ENCODE results near the gene C1QTNF7.

C1QTNF7 gene

GRCh38 chr4:15427701-15428100 lies at the start of gene C1QTNF7:
Gene C1QTNF7, plus strand, starts transcription at chr4:15428033. Its CDS starts 7,711 bp downstream, at chr4:15435744.
- no peak for DNase-seq

- no peak for DNase-seq
Measured at GRCh38 chr4:15378062-15378461, 49.8 kb upstream of the C1QTNF7 start.

GRCh38 chr4:15378493-15378892 lies 49.3 kb upstream of the C1QTNF7 start:
- no peak for DNase-seq

- DNase-seq = no peak
Measured at GRCh38 chr4:15381806-15382338, 46.0 kb upstream of the C1QTNF7 start.

GRCh38 chr4:15382669-15383273 lies 45.1 kb upstream of the C1QTNF7 start:
- no peak for DNase-seq

- DNase-seq = no peak
Measured at GRCh38 chr4:15385515-15385914, 42.3 kb upstream of the C1QTNF7 start.

DNA sequence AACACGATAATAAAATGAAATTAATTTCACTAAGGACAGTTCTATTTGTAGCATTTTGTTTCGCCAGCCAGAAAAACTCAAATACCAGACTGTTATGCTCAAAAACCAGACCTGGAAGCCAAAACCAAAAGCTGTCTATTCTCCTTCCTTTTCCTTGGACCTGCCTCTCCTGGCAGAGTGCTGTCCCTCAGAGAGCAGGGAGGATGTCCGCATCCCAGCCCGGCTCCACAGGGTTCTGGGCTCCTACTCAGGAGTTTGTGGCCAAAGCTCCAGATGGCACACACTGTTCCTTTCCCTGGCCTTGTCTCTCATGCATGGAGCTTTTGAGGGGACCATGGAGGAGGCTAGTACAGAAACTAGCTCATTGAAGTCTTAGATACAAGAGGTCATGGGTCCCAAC lies 41.9 kb upstream of the C1QTNF7 start:
- no peak for DNase-seq

DNA sequence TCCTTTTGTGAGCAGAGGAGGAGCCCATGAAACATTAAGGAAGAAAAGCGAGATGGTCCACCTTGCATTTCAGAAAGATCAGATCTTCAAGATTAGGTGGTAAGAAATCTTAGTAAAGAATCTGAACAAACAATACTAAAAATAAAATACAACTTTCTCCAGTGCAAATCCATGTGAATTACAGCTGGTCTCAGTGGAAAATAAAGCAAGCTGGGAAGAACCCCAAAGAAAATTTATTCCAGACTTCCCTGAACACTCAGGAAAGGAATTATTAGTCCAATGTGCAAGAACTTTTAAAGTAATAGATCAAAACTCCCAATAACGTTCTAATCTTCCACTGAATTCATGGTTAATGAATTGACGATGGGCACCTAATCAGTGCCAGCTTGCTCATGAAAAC lies 37.3 kb upstream of the C1QTNF7 start:
- no peak for DNase-seq

GRCh38 chr4:15392053-15392805 lies 35.6 kb upstream of the C1QTNF7 start:
- no peak for DNase-seq

- no peak for DNase-seq
Measured at GRCh38 chr4:15395311-15395710, 32.5 kb upstream of the C1QTNF7 start.

- peak; percentile 57 for DNase-seq
Measured at GRCh38 chr4:15396157-15396800, 31.6 kb upstream of the C1QTNF7 start.

- no peak for DNase-seq
Measured at GRCh38 chr4:15398001-15398400, 29.8 kb upstream of the C1QTNF7 start.

DNA sequence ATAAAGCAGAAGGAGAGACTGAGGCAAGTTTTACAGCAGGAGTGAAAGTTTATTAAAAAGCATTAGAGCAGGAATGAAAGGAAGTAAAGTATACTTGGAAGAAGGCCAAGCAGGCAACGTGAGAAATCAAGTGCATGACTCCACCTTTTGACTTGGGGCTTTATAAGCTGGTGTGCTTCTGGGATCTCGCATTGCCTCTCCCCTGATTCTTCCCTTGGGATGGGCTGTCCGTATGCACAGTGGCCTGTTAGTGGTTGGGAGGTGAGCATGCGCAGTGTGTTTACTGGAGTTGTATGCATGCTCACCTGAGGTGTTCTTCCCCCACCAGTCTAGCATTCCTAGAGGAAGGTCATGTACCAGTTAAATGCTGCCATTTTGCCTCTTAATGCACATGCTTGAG lies 29.1 kb upstream of the C1QTNF7 start:
- no peak for DNase-seq

- no peak for DNase-seq
Measured at GRCh38 chr4:15400226-15400625, 27.6 kb upstream of the C1QTNF7 start.

GRCh38 chr4:15400981-15401671 lies 26.7 kb upstream of the C1QTNF7 start:
- DNase-seq = no peak

GRCh38 chr4:15402146-15402545 lies 25.7 kb upstream of the C1QTNF7 start:
- no peak for DNase-seq

DNA sequence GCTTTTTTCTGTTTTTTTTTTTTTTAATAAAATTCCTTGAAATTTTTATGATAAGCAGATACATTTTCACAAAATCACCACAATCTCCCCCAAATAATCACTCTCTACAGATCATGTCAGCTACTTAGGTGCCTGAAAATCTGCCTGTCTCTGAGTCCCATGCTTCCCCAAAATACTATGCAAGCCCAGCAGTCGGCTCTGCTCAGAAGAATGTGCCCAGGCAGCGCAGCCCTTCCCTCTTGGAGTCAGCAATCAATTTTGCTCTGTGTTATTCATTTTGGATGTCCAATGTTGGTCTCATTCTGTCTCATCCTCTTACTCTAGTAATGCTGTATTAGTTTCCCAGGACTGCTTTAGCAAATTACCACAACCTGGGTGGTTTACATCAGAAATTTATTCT lies 24.9 kb upstream of the C1QTNF7 start:
- no peak for DNase-seq

DNA sequence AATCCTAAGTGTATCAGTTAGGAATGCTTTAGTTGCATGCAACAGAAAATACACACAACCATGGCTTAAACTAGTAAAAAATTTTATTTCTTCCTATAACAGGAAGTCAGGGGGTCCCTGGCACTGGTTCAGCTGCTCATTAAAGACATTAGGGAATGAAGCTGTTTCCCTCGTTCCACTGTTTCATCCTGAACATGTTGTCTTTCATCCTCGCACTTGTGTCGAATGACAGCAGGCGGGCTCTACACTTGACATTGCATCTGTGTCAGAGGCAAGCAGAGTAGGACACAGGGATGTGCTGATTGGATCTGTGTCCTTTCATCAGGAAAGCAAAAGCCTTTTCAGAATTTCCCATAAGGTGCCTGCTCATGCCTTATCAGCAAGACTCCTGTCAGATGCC lies 22.8 kb upstream of the C1QTNF7 start:
- no peak for DNase-seq

DNA sequence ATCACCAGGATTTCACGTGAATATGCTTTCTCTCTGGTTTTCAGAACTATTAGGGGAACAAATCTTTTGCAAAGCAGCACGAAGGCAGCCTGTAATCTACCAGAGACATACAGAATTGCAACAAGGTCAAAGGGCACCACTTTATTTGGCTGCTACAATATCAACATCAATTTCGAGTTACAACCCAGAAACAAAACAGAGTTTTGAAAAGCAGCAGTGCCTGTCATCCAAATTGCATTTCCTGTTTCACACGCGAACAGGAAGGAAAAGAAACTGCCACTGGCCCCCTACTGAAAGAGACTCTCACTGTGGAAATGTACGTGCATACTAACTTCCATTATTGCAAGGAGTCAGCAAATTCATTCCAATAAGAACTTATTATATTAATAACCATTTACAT lies 17.1 kb upstream of the C1QTNF7 start:
- no peak for DNase-seq

DNA sequence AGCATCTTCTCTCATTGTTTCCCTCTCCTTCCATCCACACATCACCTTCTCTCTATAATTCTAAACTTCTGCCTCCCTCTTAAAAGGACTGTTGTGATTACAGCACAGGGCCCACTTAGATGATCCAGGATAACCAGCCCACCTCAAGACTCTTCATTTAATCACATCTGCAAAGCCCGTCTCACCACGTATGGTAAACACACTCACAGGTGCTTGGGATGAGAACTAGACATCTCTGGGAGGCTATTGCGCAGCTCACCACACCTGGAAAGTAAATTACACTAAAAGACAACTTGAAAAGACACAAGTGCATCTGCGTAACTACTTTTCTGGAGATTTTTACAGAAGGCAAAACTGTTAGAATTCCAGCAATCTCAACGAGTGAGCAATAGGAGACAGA lies 15.4 kb upstream of the C1QTNF7 start:
- DNase-seq = no peak

GRCh38 chr4:15413010-15413622 lies 14.7 kb upstream of the C1QTNF7 start:
- DNase-seq = no peak

DNA sequence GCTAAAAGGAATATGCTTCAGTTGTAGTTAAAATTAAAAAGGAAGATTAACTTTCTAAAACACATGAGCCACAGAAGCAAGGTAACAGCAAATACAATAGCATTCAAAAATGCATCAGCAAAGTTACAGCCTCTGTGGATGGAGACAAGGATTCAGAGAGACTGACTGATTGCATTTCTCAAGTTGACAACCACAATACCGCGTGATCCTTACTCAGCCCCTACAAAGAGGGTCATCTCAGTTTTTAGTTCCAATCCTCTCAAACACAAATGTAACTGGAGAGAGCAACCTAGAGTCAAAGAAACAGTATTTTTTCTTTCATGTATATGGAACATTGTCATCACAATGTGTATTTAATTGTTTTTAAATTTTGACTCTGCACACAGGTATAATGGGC lies 14.2 kb upstream of the C1QTNF7 start:
- DNase-seq = no peak

- peak; percentile 48 for DNase-seq
Measured at GRCh38 chr4:15414551-15415091, 13.2 kb upstream of the C1QTNF7 start.

All from eye (tissue), 1 donor.